GM19452 (cell line): ENCODE results near the gene AGBL1.

Source experiments
- ATAC-seq: cut with Tn5 transposase; IDR thresholded peaks from one replicate; pipeline ENCODE4 v1.9.1; 2021; ENCODE audit not compliant: unreplicated experiment

The AGBL1 gene

GRCh38 chr15:86903642-86904421, 824.2 kb downstream of the AGBL1 start:
- no peak for ATAC-seq

- no peak for ATAC-seq
Measured at GRCh38 chr15:86905625-86906256, 826.1 kb downstream of the AGBL1 start.

- no peak for ATAC-seq
Measured at GRCh38 chr15:86906376-86906775, 826.7 kb downstream of the AGBL1 start.

GRCh38 chr15:86911022-86911421, 831.4 kb downstream of the AGBL1 start:
- no peak for ATAC-seq

- ATAC-seq, result no peak
Measured at GRCh38 chr15:86912661-86913060, 833.0 kb downstream of the AGBL1 start.

GRCh38 chr15:86915811-86916331, 836.2 kb downstream of the AGBL1 start:
- ATAC-seq, result no peak

GRCh38 chr15:86916671-86917360, 837.1 kb downstream of the AGBL1 start:
- ATAC-seq, result no peak

GRCh38 chr15:86917361-86917671, 837.6 kb downstream of the AGBL1 start:
- ATAC-seq, result no peak

GRCh38 chr15:86919581-86919980, 839.9 kb downstream of the AGBL1 start:
- no peak for ATAC-seq

- ATAC-seq, result no peak
Measured at GRCh38 chr15:86929461-86929860, 849.8 kb downstream of the AGBL1 start.

GRCh38 chr15:86932456-86932855, 852.8 kb downstream of the AGBL1 start:
- ATAC-seq, result no peak

GRCh38 chr15:86935841-86936240, 856.2 kb downstream of the AGBL1 start:
- ATAC-seq, result no peak

GRCh38 chr15:86942285-86942684, 862.6 kb downstream of the AGBL1 start:
- no peak for ATAC-seq

- ATAC-seq, result no peak
Measured at GRCh38 chr15:86948719-86949118, 869.0 kb downstream of the AGBL1 start.

GRCh38 chr15:86959254-86959653, 879.6 kb downstream of the AGBL1 start:
- ATAC-seq, result no peak

- ATAC-seq, result no peak
Measured at GRCh38 chr15:86961669-86962068, 882.0 kb downstream of the AGBL1 start.

- no peak for ATAC-seq
Measured at GRCh38 chr15:86964271-86964670, 884.6 kb downstream of the AGBL1 start.

GRCh38 chr15:86968244-86968643, 888.6 kb downstream of the AGBL1 start:
- ATAC-seq, result no peak

- ATAC-seq, result no peak
Measured at GRCh38 chr15:86969364-86969763, 889.7 kb downstream of the AGBL1 start.

GRCh38 chr15:86973284-86973844, 893.7 kb downstream of the AGBL1 start:
- no peak for ATAC-seq

- ATAC-seq, result no peak
Measured at GRCh38 chr15:86988033-86988432, 908.4 kb downstream of the AGBL1 start.

GRCh38 chr15:87021751-87022150, 942.1 kb downstream of the AGBL1 start:
- ATAC-seq, result no peak
